Tibial nerve (tissue), 4 donors: ENCODE measurements around the gene DNAJC5. TPM values are rescaled to one million over a fixed set of nuclear protein-coding genes. Genes with fewer than 3 reads are reported as not detected.

Experiments
- DNase-seq, 2 donors: peaks; one replicate each; pipeline ENCODE4 v3.0.0-alpha.2; 2019; ENCODE audit warnings: low spot score in 2 of 2
- H3K27ac ChIP-seq, 4 donors: fragments of 200-600 bp; sonication (generic) in 3 of 4; one replicate each; pipeline ENCODE4 v1.5.1; 2017 to 2019; ENCODE audit warnings: mild to moderate bottlenecking in 1 of 4
- H3K27me3 ChIP-seq, 2 donors: fragments of 200-600 bp; sonication (generic) in 1 of 2; one replicate each; pipeline versions ENCODE4 v1.5.1 to v1.6.0; 2017 to 2019
- H3K36me3 ChIP-seq, 3 donors: fragments of 200-600 bp; sonication (generic); one replicate each; pipeline ENCODE4 v1.5.1; 2018 to 2019
- H3K4me1 ChIP-seq, 4 donors: fragments of 200-600 bp; sonication (generic) in 3 of 4; one replicate each; pipeline ENCODE4 v1.5.1; 2017 to 2019
- H3K4me3 ChIP-seq, 4 donors: fragments of 200-600 bp; sonication (generic) in 3 of 4; one replicate each; pipeline ENCODE4 v1.5.1; 2017 to 2019; ENCODE audit warnings: mild to moderate bottlenecking in 1 of 4, moderate library complexity in 1 of 4
- H3K9me3 ChIP-seq, 4 donors: fragments of 200-600 bp; sonication (generic) in 3 of 4; one replicate each; pipeline ENCODE4 v1.5.1; 2017 to 2019
- CTCF ChIP-seq, 5 experiments: fragments of 200-600 bp in 3 of 5; fragments of 450-650 bp in 2 of 5; sonication (generic) in 3 of 5; IDR thresholded peaks; one replicate each; pipeline ENCODE4 v1.5.1; 2016 to 2019; ENCODE audit warnings: antibody characterized with exemption in 5 of 5, mild to moderate bottlenecking in 3 of 5, moderate library complexity in 2 of 5
- EP300 ChIP-seq, 2 donors: sonication (generic); formaldehyde crosslinking; IDR thresholded peaks; one replicate each; pipeline ENCODE4 v1.6.1; 2017; ENCODE audit warnings: antibody characterized with exemption in 2 of 2, mild to moderate bottlenecking in 1 of 2
- POLR2A ChIP-seq, 2 donors: fragments of 450-650 bp; IDR thresholded peaks; one replicate each; pipeline ENCODE4 v1.6.1; 2017; ENCODE audit warnings: antibody characterized with exemption in 2 of 2, mild to moderate bottlenecking in 2 of 2, moderate library complexity in 2 of 2
- WGBS, 2 donors: methylation state at CpG; one replicate each; pipeline ENCODE4 v1.1.5; 2018; 5-methylcytosine and 5-hydroxymethylcytosine counted together
- total RNA-seq, 4 donors: library from RNA; depleted of rRNA; stranded (reverse); fragments of >200 nt; gene quantifications; one replicate each; pipeline ENCODE4 v1.1.0, GENCODE V29; 2016

The DNAJC5 gene
- total RNA-seq, 4 donors from 2014 or later: 30.6 to 40.2 (median 32.1) TPM

- WGBS, 2 donors: 28 to 32% methylated on average over 6 of the region's 6 CpGs
- Histone ChIP-seq H3K4me1 (peaks cover 0 to 43% (median 14%) of the 10 kb centered on the region in 4 donors), H3K4me3 (peak overlapping the region in 2 of 4 donors; percentile 37 to 77), H3K27me3 (no peaks in the 10 kb centered on the region), H3K36me3 (peaks cover 0 to 43% (median 9%) of the 10 kb centered on the region in 3 donors), H3K9me3 (no peaks in the 10 kb centered on the region), H3K27ac (peak overlapping the region in 3 of 4 donors; percentile 26 to 87 (median 60))
- TF ChIP-seq CTCF (IDR thresholded peaks at IDR 0.05): no peak
- TF ChIP-seq EP300 (IDR thresholded peaks at IDR 0.05): no peak
- no peak for TF ChIP-seq POLR2A (IDR thresholded peaks at IDR 0.05)
- no peak for DNase-seq
Observed at GRCh38 chr20:63893999-63894357, 948 bp upstream of the DNAJC5 start.

- Histone ChIP-seq H3K27ac (peak overlapping the region in 3 of 4 donors; percentile 81 to 87 (median 82)), H3K4me3 (peak overlapping the region; percentile 41 to 77 (median 59)), H3K27me3 (no peaks in the 10 kb centered on the region), H3K9me3 (no peaks in the 10 kb centered on the region), H3K4me1 (peaks cover 0 to 48% (median 14%) of the 10 kb centered on the region in 4 donors), H3K36me3 (peaks cover 0 to 30% (median 0%) of the 10 kb centered on the region in 3 donors)
- TF ChIP-seq POLR2A (IDR thresholded peaks at IDR 0.05) (no peak), EP300 (IDR thresholded peaks at IDR 0.05) (no peak), CTCF (IDR thresholded peaks at IDR 0.05) (no peak)
- 1 to 2% methylated on average over 38 to 53 of the region's 87 CpGs for whole genome bisulfite sequencing, 2 donors
- DNase-seq: no peak
Observed at GRCh38 chr20:63895202-63895951, 451 bp downstream of the DNAJC5 start.

GRCh38 chr20:63895952-63896263 is 982 bp downstream of the DNAJC5 start:
- Histone ChIP-seq H3K36me3 (peaks cover 0 to 24% (median 0%) of the 10 kb centered on the region in 3 donors), H3K9me3 (no peaks in the 10 kb centered on the region), H3K4me1 (peaks cover 0 to 53% (median 16%) of the 10 kb centered on the region in 4 donors), H3K4me3 (peak overlapping the region; percentile 41 to 77 (median 59)), H3K27me3 (no peaks in the 10 kb centered on the region), H3K27ac (peak overlapping the region in 3 of 4 donors; percentile 81 to 87 (median 82))
- WGBS, 2 donors: 1% methylated on average over 5 of the region's 5 CpGs
- TF ChIP-seq POLR2A (IDR thresholded peaks at IDR 0.05): no peak
- TF ChIP-seq EP300 (IDR thresholded peaks at IDR 0.05): no peak
- no peak for TF ChIP-seq CTCF (IDR thresholded peaks at IDR 0.05)
- no peak for DNase-seq

GRCh38 chr20:63896264-63897105 is 1.6 kb downstream of the DNAJC5 start:
- no peaks in the 10 kb centered on the region for H3K27me3 ChIP-seq
- H3K27ac ChIP-seq: peak overlapping the region in 3 of 4 donors; percentile 81 to 87 (median 82)
- WGBS, 2 donors: 16 to 18% methylated on average over 18 of the region's 18 CpGs
- no peak for TF ChIP-seq EP300 (IDR thresholded peaks at IDR 0.05)
- no peak for TF ChIP-seq POLR2A (IDR thresholded peaks at IDR 0.05)
- TF ChIP-seq CTCF (IDR thresholded peaks at IDR 0.05): no peak
- peaks cover 0 to 59% (median 16%) of the 10 kb centered on the region in 4 donors for H3K4me1 ChIP-seq
- peak; percentile 24 to 37 for DNase-seq
- peak overlapping the region; percentile 41 to 77 (median 59) for H3K4me3 ChIP-seq
- H3K9me3 ChIP-seq: no peaks in the 10 kb centered on the region
- H3K36me3 ChIP-seq: peaks cover 0 to 19% (median 0%) of the 10 kb centered on the region in 3 donors
